Neural progenitor cell (in vitro differentiated cells): ENCODE measurements around the gene LMO1. TPM values are rescaled to one million over a fixed set of nuclear protein-coding genes. Genes with fewer than 3 reads are reported as not detected.

Source experiments
- DNase-seq: peaks from one replicate; pipeline ENCODE4 v3.0.0-alpha.2; 2016; ENCODE audit warnings: low spot score
- H2AFZ ChIP-seq: fragments of 200-600 bp; sonication (generic); replicated peaks from 2 replicates; pipeline ENCODE4 v1.6.1; 2016; ENCODE audit warnings: antibody characterized with exemption
- H3F3A ChIP-seq: fragments of 200-600 bp; sonication (generic); 2 replicates; pipeline ENCODE4 v1.6.1; 2016; ENCODE audit warnings: antibody characterized with exemption, low read depth
- H3K27ac ChIP-seq: fragments of 200-600 bp; sonication (generic); 2 replicates; pipeline ENCODE4 v1.5.1; 2016; ENCODE audit warnings: mild to moderate bottlenecking
- H3K27me3 ChIP-seq: fragments of 200-600 bp; sonication (generic); 2 replicates; pipeline ENCODE4 v1.6.1; 2016; ENCODE audit warnings: mild to moderate bottlenecking, moderate library complexity
- H3K36me3 ChIP-seq: fragments of 200-600 bp; sonication (generic); 2 replicates; pipeline ENCODE4 v1.5.1; 2016
- H3K4me1 ChIP-seq: fragments of 200-600 bp; sonication (generic); 2 replicates; pipeline ENCODE4 v1.6.1; 2016; ENCODE audit warnings: mixed run types
- H3K4me2 ChIP-seq: fragments of 200-600 bp; sonication (generic); 2 replicates; pipeline ENCODE4 v1.6.1; 2016
- H3K4me3 ChIP-seq: fragments of 200-600 bp; sonication (generic); 2 replicates; pipeline ENCODE4 v1.5.1; 2016
- H3K79me2 ChIP-seq: fragments of 200-600 bp; sonication (generic); 2 replicates; pipeline ENCODE4 v1.6.1; 2016; ENCODE audit warnings: low read depth
- H3K9ac ChIP-seq: fragments of 200-600 bp; sonication (generic); 2 replicates; pipeline ENCODE4 v1.6.1; 2016
- H3K9me3 ChIP-seq: fragments of 200-600 bp; sonication (generic); 2 replicates; pipeline ENCODE4 v1.5.1; 2016; ENCODE audit warnings: low read depth
- H4K20me1 ChIP-seq: fragments of 200-600 bp; sonication (generic); 2 replicates; pipeline ENCODE4 v1.6.1; 2016; ENCODE audit warnings: low read depth
- H3K27ac Mint-ChIP-seq: 3 replicates; pipeline ENCODE4 v1.8.0; 2021; ENCODE audit warnings: mixed read lengths
- H3K27me3 Mint-ChIP-seq: 2 replicates; pipeline ENCODE4 v1.8.0; 2022; ENCODE audit warnings: low read depth, mild to moderate bottlenecking, inconsistent platforms, moderate library complexity, mixed read lengths; ENCODE audit not compliant: insufficient read depth
- H3K36me3 Mint-ChIP-seq: 3 replicates; pipeline ENCODE4 v1.8.0; 2021; ENCODE audit warnings: mixed read lengths
- H3K4me1 Mint-ChIP-seq: 3 replicates; pipeline ENCODE4 v1.8.0; 2021; ENCODE audit warnings: mixed read lengths
- H3K4me3 Mint-ChIP-seq: 3 replicates; pipeline ENCODE4 v1.8.0; 2021; ENCODE audit warnings: mild to moderate bottlenecking, moderate library complexity, mixed read lengths
- H3K9me3 Mint-ChIP-seq: 3 replicates; pipeline ENCODE4 v1.8.0; 2020; ENCODE audit warnings: mixed read lengths
- CTCF ChIP-seq: fragments of 200-600 bp; sonication (generic); IDR thresholded peaks from 2 replicates; pipeline ENCODE4 v1.5.1; 2017; ENCODE audit warnings: antibody characterized with exemption, mild to moderate bottlenecking
- EZH2 ChIP-seq: fragments of 200-600 bp; sonication (generic); IDR thresholded peaks from 2 replicates; pipeline ENCODE4 v1.6.1; 2017; ENCODE audit warnings: antibody characterized with exemption, mild to moderate bottlenecking, moderate library complexity
- EZH2phosphoT487 ChIP-seq: fragments of 200-600 bp; sonication (generic); IDR thresholded peaks from 2 replicates; pipeline ENCODE4 v1.6.1; 2017; ENCODE audit warnings: antibody characterized with exemption
- total RNA-seq: library from RNA; depleted of rRNA; stranded (reverse); fragments of >200 nt; gene quantifications from 2 replicates; pipeline ENCODE4 v1.2.3, GENCODE V29; 2015; ENCODE audit warnings: low replicate concordance

The LMO1 gene
- total RNA-seq, 1 donor from 2014 or later, result 2.9 TPM

- peak overlapping the region; percentile 10 for H3K27ac Mint-ChIP-seq
- no peak overlapping the region for H2AFZ ChIP-seq
Measured at GRCh38 chr11:8222820-8223512, 40.7 kb downstream of the LMO1 start.

GRCh38 chr11:8221917-8222495, 41.7 kb downstream of the LMO1 start:
- no peak overlapping the region for H2AFZ ChIP-seq
- H3K4me2 ChIP-seq, result no peak overlapping the region
- no peak for TF ChIP-seq EZH2
- TF ChIP-seq EZH2phosphoT487, result no peak
- TF ChIP-seq CTCF, result no peak
- H3K36me3 ChIP-seq, result no peaks in the 10 kb centered on the region
- no peaks in the 10 kb centered on the region for H3K27me3 ChIP-seq
- no peaks in the 10 kb centered on the region for H3K9me3 Mint-ChIP-seq
- H3K27me3 Mint-ChIP-seq, result peaks cover 14% of the 10 kb centered on the region
- peaks cover 12% of the 10 kb centered on the region for H3K4me1 ChIP-seq
- peaks cover 26% of the 10 kb centered on the region for H3K4me1 Mint-ChIP-seq
- no peak overlapping the region for H3K4me3 ChIP-seq
- no peaks in the 10 kb centered on the region for H3K36me3 Mint-ChIP-seq
- no peaks in the 10 kb centered on the region for H3K9me3 ChIP-seq
- no peak overlapping the region for H3K9ac ChIP-seq
- no peak overlapping the region for H3K27ac ChIP-seq
- H3K79me2 ChIP-seq, result no peaks in the 10 kb centered on the region
- peaks cover 4% of the 10 kb centered on the region for H3F3A ChIP-seq
- H3K27ac Mint-ChIP-seq, result no peak overlapping the region
- no peak overlapping the region for H3K4me3 Mint-ChIP-seq
- DNase-seq, result no peak
- no peaks in the 10 kb centered on the region for H4K20me1 ChIP-seq

More at GRCh38 chr11:8222820-8223512, 40.7 kb downstream of the LMO1 start:
- Histone ChIP-seq H3K9ac (no peak overlapping the region), H3K4me3 (no peak overlapping the region), H3K36me3 (no peaks in the 10 kb centered on the region), H4K20me1 (no peaks in the 10 kb centered on the region), H3K9me3 (no peaks in the 10 kb centered on the region), H3K27me3 (no peaks in the 10 kb centered on the region), H3K4me1 (peaks cover 5% of the 10 kb centered on the region), H3K79me2 (no peaks in the 10 kb centered on the region), H3K27ac (no peak overlapping the region), H3F3A (peaks cover 14% of the 10 kb centered on the region), H3K4me2 (no peak overlapping the region)
- Mint-ChIP-seq H3K4me1 (peaks cover 25% of the 10 kb centered on the region), H3K4me3 (no peak overlapping the region), H3K27me3 (peaks cover 14% of the 10 kb centered on the region), H3K9me3 (no peaks in the 10 kb centered on the region), H3K36me3 (no peaks in the 10 kb centered on the region)
- no peak for DNase-seq
- TF ChIP-seq CTCF, result no peak
- TF ChIP-seq EZH2, result no peak
- no peak for TF ChIP-seq EZH2phosphoT487

- H3K9me3 ChIP-seq, result no peaks in the 10 kb centered on the region
- no peaks in the 10 kb centered on the region for H4K20me1 ChIP-seq
- H3K27me3 Mint-ChIP-seq, result peaks cover 10% of the 10 kb centered on the region
- H3F3A ChIP-seq, result no peaks in the 10 kb centered on the region
- H3K4me1 ChIP-seq, result peaks cover 18% of the 10 kb centered on the region
- no peak overlapping the region for H3K27ac ChIP-seq
- H3K9me3 Mint-ChIP-seq, result no peaks in the 10 kb centered on the region
- no peaks in the 10 kb centered on the region for H3K36me3 Mint-ChIP-seq
- H3K4me3 ChIP-seq, result no peak overlapping the region
- peak overlapping the region; percentile 88 for H3K27ac Mint-ChIP-seq
- TF ChIP-seq EZH2, result no peak
- no peak for TF ChIP-seq EZH2phosphoT487
- TF ChIP-seq CTCF, result no peak
- no peaks in the 10 kb centered on the region for H3K79me2 ChIP-seq
- no peak overlapping the region for H3K4me3 Mint-ChIP-seq
- no peak for DNase-seq
- H3K9ac ChIP-seq, result no peak overlapping the region
- no peaks in the 10 kb centered on the region for H3K27me3 ChIP-seq
- no peak overlapping the region for H2AFZ ChIP-seq
- peaks cover 23% of the 10 kb centered on the region for H3K4me1 Mint-ChIP-seq
- H3K4me2 ChIP-seq, result no peak overlapping the region
- no peaks in the 10 kb centered on the region for H3K36me3 ChIP-seq
Measured at GRCh38 chr11:8221046-8221723, 42.5 kb downstream of the LMO1 start.
